Measurements from ENCODE around the gene TMED9.
"Not testable (repeated sequence)": the region's sequence is repeated elsewhere in the genome, so short reads cannot be mapped to it uniquely, and the experiment has no call there.

The TMED9 gene

GRCh38 chr5:177592010-177592834, at the start of gene TMED9:
TSS of gene TMED9 (plus strand) at chr5:177592203. CDS start at chr5:177592215, 12 bp downstream.
- peak; percentile 94 for DNase-seq

GRCh38 chr5:177542816-177543465, 49.1 kb upstream of the TMED9 start:
- DNase-seq, result no peak

GRCh38 chr5:177545487-177546257, 46.3 kb upstream of the TMED9 start:
- no peak for DNase-seq

GRCh38 chr5:177546258-177546741, 45.7 kb upstream of the TMED9 start:
- DNase-seq, result no peak

GRCh38 chr5:177547736-177548135, 44.3 kb upstream of the TMED9 start:
- no peak for DNase-seq

- no peak for DNase-seq
Observed at GRCh38 chr5:177548495-177548894, 43.5 kb upstream of the TMED9 start.

GRCh38 chr5:177550122-177550521, 41.9 kb upstream of the TMED9 start:
- no peak for DNase-seq

GRCh38 chr5:177552839-177553455, 39.1 kb upstream of the TMED9 start:
- no peak for DNase-seq

GRCh38 chr5:177553671-177554429, 38.2 kb upstream of the TMED9 start:
- DNase-seq, result peak; percentile 41

- DNase-seq, result peak; percentile 95
Observed at GRCh38 chr5:177554474-177555111, 37.4 kb upstream of the TMED9 start, which contains the start of gene FAM193B. TSS of gene FAM193B (minus strand) at chr5:177554563. CDS start at chr5:177554458, 105 bp downstream.

GRCh38 chr5:177555228-177555627, 36.8 kb upstream of the TMED9 start:
- DNase-seq, result no peak

- no peak for DNase-seq
Observed at GRCh38 chr5:177555665-177556064, 36.3 kb upstream of the TMED9 start.

- no peak for DNase-seq
Observed at GRCh38 chr5:177557041-177557647, 34.9 kb upstream of the TMED9 start.

- no peak for DNase-seq
Observed at GRCh38 chr5:177557796-177558195, 34.2 kb upstream of the TMED9 start.

GRCh38 chr5:177559446-177559941, 32.5 kb upstream of the TMED9 start:
- not testable (repeated sequence) for DNase-seq

- DNase-seq, result no peak
Observed at GRCh38 chr5:177565046-177565445, 27.0 kb upstream of the TMED9 start.

- no peak for DNase-seq
Observed at GRCh38 chr5:177568326-177568725, 23.7 kb upstream of the TMED9 start.

GRCh38 chr5:177569894-177570293, 22.1 kb upstream of the TMED9 start:
- no peak for DNase-seq

- DNase-seq, result no peak
Observed at GRCh38 chr5:177575488-177575887, 16.5 kb upstream of the TMED9 start.

GRCh38 chr5:177576169-177576568, 15.8 kb upstream of the TMED9 start:
- peak; percentile 25 for DNase-seq

- no peak for DNase-seq
Observed at GRCh38 chr5:177578316-177578715, 13.7 kb upstream of the TMED9 start.
